Activated naive CD8-positive, alpha-beta T cell treated with anti-CD3 and anti-CD28 coated beads, Interleukin-2, amount 10 ng/mL, durations not matched to agents 7 days and 5 days (primary cell): ENCODE measurements around the gene ATE1. TPM values are rescaled to one million over a fixed set of nuclear protein-coding genes. Genes with fewer than 3 reads are reported as not detected.

ENCODE experiments used
- ATAC-seq: fragments of 150-1000 bp; cut with Tn5 transposase; one replicate; pipeline ENCODE4 v1.10.0; 2021; ENCODE audit warnings: low read depth, moderate library complexity
- POLR2A ChIA-PET: fragments of 350-600 bp; sonication (Branson Sonifier 250); formaldehyde crosslinking; loops from one replicate; lab custom pipeline; 2021; ENCODE audit warnings: antibody characterized with exemption; lab: Charles Lee
- DNase-seq: peaks from one replicate; pipeline ENCODE4 v3.0.0; 2021
- H3K27ac Mint-ChIP-seq: one replicate; pipeline ENCODE4 v1.8.0; 2022; ENCODE audit warnings: mild to moderate bottlenecking, mixed read lengths
- H3K27me3 Mint-ChIP-seq: one replicate; pipeline ENCODE4 v1.8.0; 2022; ENCODE audit warnings: mild to moderate bottlenecking, moderate library complexity, mixed read lengths
- H3K36me3 Mint-ChIP-seq: one replicate; pipeline ENCODE4 v1.8.0; 2021; ENCODE audit warnings: mild to moderate bottlenecking, mixed read lengths
- H3K4me1 Mint-ChIP-seq: one replicate; pipeline ENCODE4 v1.8.0; 2021; ENCODE audit warnings: mixed read lengths
- H3K4me3 Mint-ChIP-seq: one replicate; pipeline ENCODE4 v1.8.0; 2022; ENCODE audit warnings: mild to moderate bottlenecking, moderate library complexity, mixed read lengths
- H3K9me3 Mint-ChIP-seq: one replicate; pipeline ENCODE4 v1.8.0; 2021; ENCODE audit warnings: mixed read lengths
- total RNA-seq, 2 experiments: library from RNA; stranded (reverse); gene quantifications; one replicate each; pipeline ENCODE4 v1.2.3, GENCODE V29; 2021

The ATE1 gene
- total RNA-seq, 2 experiments from 2014 or later, result 21.9 to 27.1 TPM

- no peak for ATAC-seq
- H3K27me3 Mint-ChIP-seq, result peaks cover 28% of the 10 kb centered on the region
These were observed 188.7 kb downstream of the ATE1 start for GRCh38 chr10:121739114-121739513.

GRCh38 chr10:121736315-121737130, 191.3 kb downstream of the ATE1 start:
- Mint-ChIP-seq H3K4me3 (no peak overlapping the region), H3K27ac (no peak overlapping the region), H3K36me3 (peaks cover 4% of the 10 kb centered on the region), H3K27me3 (peaks cover 28% of the 10 kb centered on the region), H3K4me1 (peaks cover 8% of the 10 kb centered on the region), H3K9me3 (no peaks in the 10 kb centered on the region)
- no peak for ATAC-seq
- POLR2A ChIA-PET, result no interaction called here
- no peak for DNase-seq

More at GRCh38 chr10:121739114-121739513, 188.7 kb downstream of the ATE1 start:
- Mint-ChIP-seq H3K27ac (no peak overlapping the region), H3K36me3 (peaks cover 6% of the 10 kb centered on the region), H3K9me3 (no peaks in the 10 kb centered on the region), H3K4me3 (no peak overlapping the region), H3K4me1 (peaks cover 8% of the 10 kb centered on the region)
- DNase-seq, result no peak
- POLR2A ChIA-PET, result no interaction called here

GRCh38 chr10:121735263-121735662, 192.6 kb downstream of the ATE1 start:
- H3K36me3 Mint-ChIP-seq, result no peaks in the 10 kb centered on the region
- POLR2A ChIA-PET, result no interaction called here
- DNase-seq, result no peak
- no peaks in the 10 kb centered on the region for H3K9me3 Mint-ChIP-seq
- no peak overlapping the region for H3K4me3 Mint-ChIP-seq
- H3K27ac Mint-ChIP-seq, result no peak overlapping the region
- peaks cover 8% of the 10 kb centered on the region for H3K4me1 Mint-ChIP-seq
- no peak for ATAC-seq
- H3K27me3 Mint-ChIP-seq, result peaks cover 28% of the 10 kb centered on the region

- Mint-ChIP-seq H3K27me3 (peaks cover 28% of the 10 kb centered on the region), H3K36me3 (no peaks in the 10 kb centered on the region), H3K27ac (no peak overlapping the region), H3K4me1 (peaks cover 8% of the 10 kb centered on the region), H3K4me3 (no peak overlapping the region), H3K9me3 (no peaks in the 10 kb centered on the region)
- ATAC-seq (no peak), DNase-seq (no peak)
- POLR2A ChIA-PET, result no interaction called here
These were observed 193.2 kb downstream of the ATE1 start for GRCh38 chr10:121734589-121735045.

GRCh38 chr10:121732656-121733445, 195.0 kb downstream of the ATE1 start:
- Mint-ChIP-seq H3K36me3 (no peaks in the 10 kb centered on the region), H3K4me3 (no peak overlapping the region), H3K9me3 (no peaks in the 10 kb centered on the region), H3K4me1 (peaks cover 4% of the 10 kb centered on the region), H3K27me3 (peaks cover 20% of the 10 kb centered on the region), H3K27ac (no peak overlapping the region)
- POLR2A ChIA-PET, result no interaction called here
- no peak for ATAC-seq
- DNase-seq, result no peak

- DNase-seq (no peak), ATAC-seq (no peak)
- no peaks in the 10 kb centered on the region for H3K9me3 Mint-ChIP-seq
- POLR2A ChIA-PET, result no interaction called here
- peaks cover 14% of the 10 kb centered on the region for H3K27me3 Mint-ChIP-seq
- peaks cover 2% of the 10 kb centered on the region for H3K4me1 Mint-ChIP-seq
- no peak overlapping the region for H3K4me3 Mint-ChIP-seq
- no peak overlapping the region for H3K27ac Mint-ChIP-seq
- H3K36me3 Mint-ChIP-seq, result no peaks in the 10 kb centered on the region
These were observed 195.7 kb downstream of the ATE1 start for GRCh38 chr10:121732172-121732571.

GRCh38 chr10:121724282-121724681, 203.5 kb downstream of the ATE1 start:
- peaks cover 2% of the 10 kb centered on the region for H3K9me3 Mint-ChIP-seq
- H3K27me3 Mint-ChIP-seq, result peaks cover 5% of the 10 kb centered on the region
- H3K4me1 Mint-ChIP-seq, result no peaks in the 10 kb centered on the region
- no peak overlapping the region for H3K4me3 Mint-ChIP-seq
- H3K36me3 Mint-ChIP-seq, result no peaks in the 10 kb centered on the region
- DNase-seq (no peak), ATAC-seq (no peak)
- POLR2A ChIA-PET, result interaction anchor here (0.6 kb wide), 1 partner anchor 85 kb away, joined by 3 read pairs; no protein-coding TSS in a partner anchor
- H3K27ac Mint-ChIP-seq, result no peak overlapping the region

- Mint-ChIP-seq H3K27me3 (peaks cover 8% of the 10 kb centered on the region), H3K4me3 (no peak overlapping the region), H3K9me3 (peaks cover 2% of the 10 kb centered on the region), H3K27ac (no peak overlapping the region), H3K36me3 (no peaks in the 10 kb centered on the region), H3K4me1 (no peaks in the 10 kb centered on the region)
- POLR2A ChIA-PET, result no interaction called here
- ATAC-seq (no peak), DNase-seq (no peak)
These were observed 205.2 kb downstream of the ATE1 start for GRCh38 chr10:121722665-121723064.

- H3K27ac Mint-ChIP-seq, result no peak overlapping the region
- peaks cover 8% of the 10 kb centered on the region for H3K27me3 Mint-ChIP-seq
- H3K4me1 Mint-ChIP-seq, result no peaks in the 10 kb centered on the region
- H3K9me3 Mint-ChIP-seq, result peaks cover 2% of the 10 kb centered on the region
- POLR2A ChIA-PET, result no interaction called here
- no peak overlapping the region for H3K4me3 Mint-ChIP-seq
- ATAC-seq (no peak), DNase-seq (no peak)
- no peaks in the 10 kb centered on the region for H3K36me3 Mint-ChIP-seq
These were observed 206.6 kb downstream of the ATE1 start for GRCh38 chr10:121721257-121721656.

- ATAC-seq (no peak), DNase-seq (no peak)
- Mint-ChIP-seq H3K4me3 (no peak overlapping the region), H3K9me3 (no peaks in the 10 kb centered on the region), H3K36me3 (no peaks in the 10 kb centered on the region), H3K27ac (no peak overlapping the region), H3K27me3 (peaks cover 3% of the 10 kb centered on the region), H3K4me1 (no peaks in the 10 kb centered on the region)
- POLR2A ChIA-PET, result no interaction called here
These were observed 211.9 kb downstream of the ATE1 start for GRCh38 chr10:121715969-121716368.

- DNase-seq, result no peak
- Mint-ChIP-seq H3K4me1 (no peaks in the 10 kb centered on the region), H3K27ac (no peak overlapping the region), H3K4me3 (no peak overlapping the region), H3K36me3 (no peaks in the 10 kb centered on the region), H3K27me3 (peaks cover 3% of the 10 kb centered on the region), H3K9me3 (no peaks in the 10 kb centered on the region)
- POLR2A ChIA-PET, result no interaction called here
- ATAC-seq, result no peak
These were observed 212.8 kb downstream of the ATE1 start for GRCh38 chr10:121715076-121715475.

GRCh38 chr10:121713486-121713885, 214.3 kb downstream of the ATE1 start:
- H3K27ac Mint-ChIP-seq, result no peak overlapping the region

GRCh38 chr10:121710971-121711370, 216.9 kb downstream of the ATE1 start:
- POLR2A ChIA-PET, result no interaction called here
- Mint-ChIP-seq H3K27ac (no peak overlapping the region), H3K27me3 (peaks cover 12% of the 10 kb centered on the region), H3K4me1 (no peaks in the 10 kb centered on the region), H3K9me3 (no peaks in the 10 kb centered on the region), H3K4me3 (no peak overlapping the region), H3K36me3 (no peaks in the 10 kb centered on the region)
- ATAC-seq (no peak), DNase-seq (no peak)

More at GRCh38 chr10:121713486-121713885, 214.3 kb downstream of the ATE1 start:
- ATAC-seq (no peak), DNase-seq (no peak)
- no peaks in the 10 kb centered on the region for H3K9me3 Mint-ChIP-seq
- H3K36me3 Mint-ChIP-seq, result no peaks in the 10 kb centered on the region
- peaks cover 11% of the 10 kb centered on the region for H3K27me3 Mint-ChIP-seq
- H3K4me3 Mint-ChIP-seq, result no peak overlapping the region
- POLR2A ChIA-PET, result no interaction called here
- H3K4me1 Mint-ChIP-seq, result no peaks in the 10 kb centered on the region
